B cell (primary cell): ENCODE measurements around the gene PCDHA13. TPM values are rescaled to one million over a fixed set of nuclear protein-coding genes. Genes with fewer than 3 reads are reported as not detected.

ENCODE experiments used
- ATAC-seq: fragments of 200-7000 bp; cut with Tn5 transposase; one replicate; pipeline ENCODE4 v1.10.0; 2021; ENCODE audit warnings: low read depth, mild to moderate bottlenecking, moderate number of reproducible peaks, moderate library complexity
- CTCF ChIA-PET: fragments of 350-600 bp; sonication (Branson Sonifier 250); formaldehyde crosslinking; loops from one replicate; lab custom pipeline; 2021; ENCODE audit warnings: antibody characterized with exemption, inconsistent platforms; lab: Charles Lee
- POLR2A ChIA-PET: fragments of 350-600 bp; sonication (Branson Sonifier 250); formaldehyde crosslinking; loops from one replicate; lab custom pipeline; 2021; ENCODE audit warnings: antibody characterized with exemption; lab: Charles Lee
- DNase-seq: peaks from one replicate; pipeline ENCODE4 v3.0.0; 2013
- H2AFZ ChIP-seq: 2 replicates; pipeline ENCODE4 v1.6.1; 2012; ENCODE audit warnings: mild to moderate bottlenecking, low read depth, low read length; ENCODE audit not compliant: insufficient read depth, poor library complexity, severe bottlenecking
- H3K27ac ChIP-seq, 2 donors: 1 replicate in 1 of 2; 2 replicates in 1 of 2; pipeline ENCODE4 v1.5.1; 2012 to 2013; ENCODE audit warnings: low read length in 2 of 2, mild to moderate bottlenecking in 2 of 2, moderate library complexity in 1 of 2
- H3K27me3 ChIP-seq, 4 experiments: fragments of 200-600 bp in 1 of 4; sonication (generic) in 1 of 4; replicated peaks in 1 of 4; 1 replicate in 2 of 4; 2 replicates in 2 of 4; pipeline versions ENCODE4 v1.6.1 to v1.7.0; 2013 to 2016; ENCODE audit warnings: low read length in 3 of 4, mild to moderate bottlenecking in 2 of 4, mixed read lengths in 1 of 4, moderate library complexity in 1 of 4; ENCODE audit not compliant: insufficient read depth in 4 of 4, control insufficient read depth in 3 of 4; ENCODE audit errors: control extremely low read depth in 1 of 4
- H3K36me3 ChIP-seq, 2 experiments: replicated peaks in 1 of 2; 1 replicate in 1 of 2; 2 replicates in 1 of 2; pipeline versions ENCODE4 v1.6.1 to v1.7.1; 2013; ENCODE audit warnings: low read length in 1 of 2; ENCODE audit not compliant: insufficient read depth in 2 of 2, control insufficient read depth in 1 of 2; ENCODE audit errors: control extremely low read depth in 1 of 2, extremely low read depth in 1 of 2
- H3K4me1 ChIP-seq, 2 donors: fragments of 200-600 bp in 1 of 2; sonication (generic) in 1 of 2; 1 replicate in 1 of 2; 2 replicates in 1 of 2; pipeline versions ENCODE4 v1.5.1 to v1.6.1; 2013 to 2017; ENCODE audit warnings: low read length in 2 of 2; ENCODE audit not compliant: control insufficient read depth in 2 of 2, insufficient read depth in 2 of 2
- H3K4me2 ChIP-seq: replicated peaks from 2 replicates; pipeline ENCODE3; 2012; ENCODE audit warnings: mild to moderate bottlenecking, low read depth, low read length; ENCODE audit not compliant: poor library complexity, severe bottlenecking
- H3K4me3 ChIP-seq, 5 experiments: fragments of 200-600 bp in 1 of 5; sonication (generic) in 1 of 5; 1 replicate in 3 of 5; 2 replicates in 2 of 5; pipeline versions ENCODE4 v1.5.1 to v1.7.0; 2011 to 2016; ENCODE audit warnings: low read length in 4 of 5, mild to moderate bottlenecking in 4 of 5, low read depth in 2 of 5, control low read depth in 1 of 5, moderate library complexity in 1 of 5; ENCODE audit not compliant: insufficient read depth in 1 of 5; ENCODE audit errors: control extremely low read depth in 1 of 5, extremely low read depth in 1 of 5
- H3K79me2 ChIP-seq: fragments of 200-600 bp; sonication (generic); one replicate; pipeline ENCODE4 v1.6.0; 2016; ENCODE audit warnings: low read length; ENCODE audit not compliant: control insufficient read depth, insufficient read depth
- H3K9ac ChIP-seq: fragments of 200-600 bp; sonication (generic); 2 replicates; pipeline ENCODE4 v1.6.1; 2017; ENCODE audit warnings: mild to moderate bottlenecking, low read length, moderate library complexity
- H3K9me3 ChIP-seq, 3 donors: one replicate each; pipeline versions ENCODE4 v1.6.1 to v1.7.1; 2013; ENCODE audit warnings: low read length in 2 of 3; ENCODE audit not compliant: control insufficient read depth in 2 of 3, insufficient read depth in 1 of 3; ENCODE audit errors: control extremely low read depth in 1 of 3
- H4K20me1 ChIP-seq: 2 replicates; pipeline ENCODE4 v1.6.0; 2012; ENCODE audit warnings: mild to moderate bottlenecking, low read length; ENCODE audit not compliant: insufficient read depth, control insufficient read depth, poor library complexity, severe bottlenecking
- H3K27ac Mint-ChIP-seq: one replicate; pipeline ENCODE4 v1.8.0; 2021; ENCODE audit warnings: mixed read lengths
- H3K27me3 Mint-ChIP-seq: one replicate; pipeline ENCODE4 v1.8.0; 2021; ENCODE audit warnings: mixed read lengths
- H3K4me1 Mint-ChIP-seq: one replicate; pipeline ENCODE4 v1.8.0; 2021; ENCODE audit warnings: mixed read lengths
- H3K4me3 Mint-ChIP-seq: one replicate; pipeline ENCODE4 v1.8.0; 2021; ENCODE audit warnings: mixed read lengths
- H3K9me3 Mint-ChIP-seq: one replicate; pipeline ENCODE4 v1.8.0; 2022; ENCODE audit warnings: mixed read lengths; ENCODE audit not compliant: insufficient read depth
- EZH2 ChIP-seq: IDR thresholded peaks from 2 replicates; pipeline ENCODE4 v1.6.1; 2012; ENCODE audit warnings: borderline replicate concordance, low read depth, mild to moderate bottlenecking, moderate library complexity, low read length; ENCODE audit not compliant: insufficient read depth, poor library complexity, severe bottlenecking
- WGBS: methylation state at CpG from one replicate; pipeline ENCODE4 v1.1.5; 2013; ENCODE audit warnings: missing lambda C conversion rate; ENCODE audit not compliant: insufficient coverage; 5-methylcytosine and 5-hydroxymethylcytosine counted together
- intact Hi-C: fragments of 100-400 bp; cut with micrococcal nuclease; formaldehyde crosslinking; loops from one replicate; pipeline ENCODE4 v1.10.0; 2022
- polyA plus RNA-seq: library from polyadenylated mRNA; depleted of rRNA; stranded (reverse); fragments of >200 nt; gene quantifications from 2 replicates; pipeline ENCODE4 v1.2.3, GENCODE V29; 2012
- total RNA-seq, 2 donors: library from RNA; stranded (reverse); fragments of 120-200 nt in 1 of 2; gene quantifications; 1 replicate in 1 of 2; 2 replicates in 1 of 2; pipeline versions ENCODE4 v1.2.3 to v1.2.4, GENCODE V29; 2013 to 2022
- TF ChIP-seq, protein P1 (sequence below): fragments of 200-600 bp; IDR thresholded peaks from one replicate; pipeline ENCODE4 v1.8.0; 2022; ENCODE audit warnings: antibody characterized with exemption, mild to moderate bottlenecking

Gene PCDHA13
- total and polyA plus RNA-seq, 2 donors (not counting 1 experiment from before 2014, with no cell fraction given): not detected

DNA sequence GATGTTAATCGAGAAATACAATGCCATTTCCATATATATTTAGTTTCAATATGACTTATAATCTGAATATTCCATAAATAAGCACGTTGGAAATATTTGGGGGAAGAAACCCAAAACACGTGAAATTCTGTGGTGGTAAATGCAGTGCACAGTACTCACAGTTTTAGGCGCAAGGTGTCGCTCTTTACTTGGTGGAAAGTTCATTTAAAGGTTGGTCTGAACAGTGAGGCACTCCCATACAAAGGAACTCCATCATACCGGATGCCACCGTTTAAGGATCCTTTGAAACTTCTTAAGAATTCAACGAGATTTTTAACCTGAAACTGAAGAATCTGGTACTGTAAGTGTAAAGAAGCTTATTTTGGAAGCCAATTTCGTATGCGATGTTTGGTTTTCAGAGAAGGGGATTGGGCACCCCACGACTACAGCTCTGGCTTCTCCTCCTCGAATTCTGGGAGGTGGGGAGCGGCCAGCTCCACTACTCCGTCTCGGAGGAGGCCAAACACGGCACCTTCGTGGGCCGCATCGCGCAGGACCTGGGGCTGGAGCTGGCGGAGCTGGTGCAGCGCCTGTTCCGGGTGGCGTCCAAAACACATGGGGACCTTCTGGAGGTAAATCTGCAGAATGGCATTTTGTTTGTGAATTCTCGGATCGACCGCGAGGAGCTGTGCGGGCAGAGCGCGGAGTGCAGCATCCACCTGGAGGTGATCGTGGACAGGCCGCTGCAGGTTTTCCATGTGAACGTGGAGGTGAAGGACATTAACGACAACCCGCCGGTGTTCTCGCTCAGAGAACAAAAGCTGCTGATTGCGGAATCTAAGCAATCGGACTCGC is 13.0 kb upstream of the PCDHA13 start, which contains the start of gene PCDHA11:
TSS of gene PCDHA11 (plus strand) at position 237 of the 834 bp plus-strand sequence. CDS start at position 384, 147 bp downstream.
- no peaks in the 10 kb centered on the region for H3K36me3 ChIP-seq
- POLR2A ChIA-PET: no interaction called here
- H3K4me1 Mint-ChIP-seq: no peaks in the 10 kb centered on the region
- H4K20me1 ChIP-seq: no peaks in the 10 kb centered on the region
- no peak within 1 kb of the TSS for H2AFZ ChIP-seq
- no peak within 1 kb of the TSS for H3K4me3 ChIP-seq
- peaks cover 4 to 25% (median 6%) of the 10 kb centered on the region in 3 donors for H3K9me3 ChIP-seq
- no peak within 1 kb of the TSS for H3K27ac ChIP-seq
- H3K27ac Mint-ChIP-seq: no peak within 1 kb of the TSS
- no peaks in the 10 kb centered on the region for H3K79me2 ChIP-seq
- DNase-seq: no peak
- intact Hi-C loops: no loop called here
- H3K27me3 ChIP-seq: peaks cover 0 to 8% (median 0%) of the 10 kb centered on the region in 4 experiments
- H3K4me2 ChIP-seq: no peak within 1 kb of the TSS
- H3K4me3 Mint-ChIP-seq: no peak within 1 kb of the TSS
- TF ChIP-seq, protein P1, sequence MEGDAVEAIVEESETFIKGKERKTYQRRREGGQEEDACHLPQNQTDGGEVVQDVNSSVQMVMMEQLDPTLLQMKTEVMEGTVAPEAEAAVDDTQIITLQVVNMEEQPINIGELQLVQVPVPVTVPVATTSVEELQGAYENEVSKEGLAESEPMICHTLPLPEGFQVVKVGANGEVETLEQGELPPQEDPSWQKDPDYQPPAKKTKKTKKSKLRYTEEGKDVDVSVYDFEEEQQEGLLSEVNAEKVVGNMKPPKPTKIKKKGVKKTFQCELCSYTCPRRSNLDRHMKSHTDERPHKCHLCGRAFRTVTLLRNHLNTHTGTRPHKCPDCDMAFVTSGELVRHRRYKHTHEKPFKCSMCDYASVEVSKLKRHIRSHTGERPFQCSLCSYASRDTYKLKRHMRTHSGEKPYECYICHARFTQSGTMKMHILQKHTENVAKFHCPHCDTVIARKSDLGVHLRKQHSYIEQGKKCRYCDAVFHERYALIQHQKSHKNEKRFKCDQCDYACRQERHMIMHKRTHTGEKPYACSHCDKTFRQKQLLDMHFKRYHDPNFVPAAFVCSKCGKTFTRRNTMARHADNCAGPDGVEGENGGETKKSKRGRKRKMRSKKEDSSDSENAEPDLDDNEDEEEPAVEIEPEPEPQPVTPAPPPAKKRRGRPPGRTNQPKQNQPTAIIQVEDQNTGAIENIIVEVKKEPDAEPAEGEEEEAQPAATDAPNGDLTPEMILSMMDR: no peak
- TF ChIP-seq EZH2: no peak
- CTCF ChIA-PET: no interaction called here
- H3K27me3 Mint-ChIP-seq: peaks cover 4% of the 10 kb centered on the region
- no peaks in the 10 kb centered on the region for H3K9me3 Mint-ChIP-seq
- 32% methylated on average over 33 of the region's 41 CpGs for WGBS
- H3K4me1 ChIP-seq: no peaks in the 10 kb centered on the region
- ATAC-seq: no peak
- H3K9ac ChIP-seq: no peak within 1 kb of the TSS

DNA sequence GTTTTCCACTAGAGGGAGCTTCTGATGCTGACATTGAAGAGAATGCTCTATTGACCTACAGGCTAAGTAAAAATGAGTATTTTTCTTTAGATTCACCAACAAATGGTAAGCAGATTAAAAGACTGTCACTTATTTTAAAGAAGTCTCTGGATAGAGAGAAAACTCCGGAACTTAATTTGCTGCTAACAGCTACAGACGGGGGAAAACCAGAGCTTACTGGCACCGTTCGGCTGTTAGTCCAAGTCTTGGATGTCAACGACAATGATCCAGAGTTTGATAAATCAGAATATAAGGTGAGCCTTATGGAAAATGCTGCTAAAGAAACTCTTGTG is 12.4 kb upstream of the PCDHA13 start:
- ATAC-seq (no peak), DNase-seq (no peak)
- POLR2A ChIA-PET: no interaction called here
- no peak overlapping the region for H3K9ac ChIP-seq
- H3K4me3 ChIP-seq: no peak overlapping the region
- peaks cover 0 to 8% (median 2%) of the 10 kb centered on the region in 4 experiments for H3K27me3 ChIP-seq
- no peak overlapping the region for H3K4me3 Mint-ChIP-seq
- no peak overlapping the region for H3K4me2 ChIP-seq
- no peak overlapping the region for H3K27ac Mint-ChIP-seq
- TF ChIP-seq, protein P1: no peak
- TF ChIP-seq EZH2: no peak
- H3K27ac ChIP-seq: no peak overlapping the region
- H4K20me1 ChIP-seq: no peaks in the 10 kb centered on the region
- intact Hi-C loops: no loop called here
- H3K9me3 Mint-ChIP-seq: no peaks in the 10 kb centered on the region
- no peaks in the 10 kb centered on the region for H3K36me3 ChIP-seq
- WGBS: 56% methylated on average over 5 of the region's 5 CpGs
- CTCF ChIA-PET: no interaction called here
- H3K4me1 Mint-ChIP-seq: no peaks in the 10 kb centered on the region
- H3K4me1 ChIP-seq: no peaks in the 10 kb centered on the region
- H3K27me3 Mint-ChIP-seq: peaks cover 4% of the 10 kb centered on the region
- H3K9me3 ChIP-seq: peaks cover 4 to 25% (median 6%) of the 10 kb centered on the region in 3 donors
- H2AFZ ChIP-seq: no peak overlapping the region
- H3K79me2 ChIP-seq: no peaks in the 10 kb centered on the region
